HEK293T (cell line): ENCODE results near the gene PRKG1.

Source experiments
- ARNT ChIP-seq: fragments of 450-650 bp; IDR thresholded peaks from 2 replicates; pipeline ENCODE4 v1.6.1; 2017; ENCODE audit warnings: mild to moderate bottlenecking
- BHLHE40 ChIP-seq: fragments of 450-650 bp; IDR thresholded peaks from 2 replicates; pipeline ENCODE4 v1.6.1; 2016; ENCODE audit warnings: mild to moderate bottlenecking, moderate library complexity, borderline replicate concordance
- CTBP1 ChIP-seq: fragments of 450-650 bp; IDR thresholded peaks from 2 replicates; pipeline ENCODE4 v1.6.1; 2016; ENCODE audit warnings: borderline replicate concordance
- ELF4 ChIP-seq: fragments of 450-650 bp; IDR thresholded peaks from 2 replicates; pipeline ENCODE4 v1.6.1; 2017; ENCODE audit warnings: antibody characterized with exemption
- FOXA1 ChIP-seq: fragments of 450-650 bp; IDR thresholded peaks from 2 replicates; pipeline ENCODE4 v1.6.1; 2016; ENCODE audit warnings: mild to moderate bottlenecking
- FOXK2 ChIP-seq: fragments of 450-650 bp; IDR thresholded peaks from 2 replicates; pipeline ENCODE4 v1.6.1; 2016; ENCODE audit warnings: mild to moderate bottlenecking
- NFRKB ChIP-seq: fragments of 450-650 bp; IDR thresholded peaks from 2 replicates; pipeline ENCODE4 v1.6.1; 2016; ENCODE audit warnings: mild to moderate bottlenecking, moderate library complexity
- PKNOX1 ChIP-seq: fragments of 450-650 bp; IDR thresholded peaks from 2 replicates; pipeline ENCODE4 v1.6.1; 2016
- SP1 ChIP-seq: fragments of 450-650 bp; IDR thresholded peaks from 2 replicates; pipeline ENCODE4 v1.6.1; 2017
- SUZ12 ChIP-seq: fragments of 450-650 bp; IDR thresholded peaks from 2 replicates; pipeline ENCODE4 v1.6.1; 2016; ENCODE audit warnings: mild to moderate bottlenecking
- TARDBP ChIP-seq: fragments of 450-650 bp; IDR thresholded peaks from 2 replicates; pipeline ENCODE4 v1.6.1; 2016
- ZNF384 ChIP-seq: fragments of 450-650 bp; IDR thresholded peaks from 2 replicates; pipeline ENCODE4 v1.6.1; 2016

- TF ChIP-seq SP1 (no peak), BHLHE40 (no peak), TARDBP (no peak), NFRKB (no peak), FOXK2 (no peak), ARNT (no peak), SUZ12 (no peak), PKNOX1 (peak; percentile 34; the same call in 1 of the 2 replicates), FOXA1 (no peak), CTBP1 (no peak), ELF4 (no peak), ZNF384 (no peak)
Measured at GRCh38 chr10:51137756-51138529, 63.7 kb downstream of the PRKG1 start.
